ENCODE data around the gene KIAA1191. TPM values are rescaled to one million over a fixed set of nuclear protein-coding genes. Genes with fewer than 3 reads are reported as not detected.
A peak's percentile ranks its signal among the peaks of the same experiment; 100 is the strongest.

KIAA1191 gene
- total and polyA plus RNA-seq, 9 of the 15 experiments (the other 6 are each of a cell fraction or from before 2014, with no cell fraction given): 31.0 to 80.2 (median 45.7) TPM

DNA sequence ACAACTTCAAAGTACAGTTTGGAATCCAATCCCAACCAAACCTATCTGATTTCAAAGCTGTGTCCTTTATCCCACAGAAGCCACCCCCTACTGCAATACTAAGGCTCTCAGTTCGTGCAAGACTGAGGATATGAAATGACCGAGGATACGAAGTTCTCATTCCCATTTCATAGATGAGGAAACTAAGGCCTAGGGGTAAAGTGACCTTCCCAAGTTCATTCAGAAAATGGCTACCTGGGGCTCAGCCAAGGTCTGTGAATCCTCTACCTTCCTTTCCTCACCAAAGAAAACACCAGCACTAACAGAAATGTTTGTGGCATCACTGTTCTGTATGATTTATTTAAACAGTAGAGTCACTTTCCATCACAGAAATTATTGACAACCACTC is 5.4 kb downstream of the KIAA1191 start:
- TF ChIP-seq RBM25 (IDR thresholded peaks at IDR 0.05; ENCODE audit: low read depth, low read length, severe bottlenecking) (peak; percentile 79), POLR2B (IDR thresholded peaks at IDR 0.05; ENCODE audit: low read depth, partially characterized antibody) (no peak), ESRRA (IDR thresholded peaks at IDR 0.05; ENCODE audit: borderline replicate concordance, low read depth) (peak; percentile 79), ZNF184 (CRISPR knock-in tag; IDR thresholded peaks at IDR 0.05) (no peak), BCOR (IDR thresholded peaks at IDR 0.05) (0 out of 2 replicates have a peak, but pooled peaks have one; percentile 39)
- TF ChIP-seq, protein P1, sequence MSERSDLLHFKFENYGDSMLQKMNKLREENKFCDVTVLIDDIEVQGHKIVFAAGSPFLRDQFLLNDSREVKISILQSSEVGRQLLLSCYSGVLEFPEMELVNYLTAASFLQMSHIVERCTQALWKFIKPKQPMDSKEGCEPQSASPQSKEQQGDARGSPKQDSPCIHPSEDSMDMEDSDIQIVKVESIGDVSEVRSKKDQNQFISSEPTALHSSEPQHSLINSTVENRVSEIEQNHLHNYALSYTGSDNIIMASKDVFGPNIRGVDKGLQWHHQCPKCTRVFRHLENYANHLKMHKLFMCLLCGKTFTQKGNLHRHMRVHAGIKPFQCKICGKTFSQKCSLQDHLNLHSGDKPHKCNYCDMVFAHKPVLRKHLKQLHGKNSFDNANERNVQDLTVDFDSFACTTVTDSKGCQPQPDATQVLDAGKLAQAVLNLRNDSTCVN (CRISPR knock-in tag; IDR thresholded peaks at IDR 0.05): no peak
- TF ChIP-seq, protein P2, sequence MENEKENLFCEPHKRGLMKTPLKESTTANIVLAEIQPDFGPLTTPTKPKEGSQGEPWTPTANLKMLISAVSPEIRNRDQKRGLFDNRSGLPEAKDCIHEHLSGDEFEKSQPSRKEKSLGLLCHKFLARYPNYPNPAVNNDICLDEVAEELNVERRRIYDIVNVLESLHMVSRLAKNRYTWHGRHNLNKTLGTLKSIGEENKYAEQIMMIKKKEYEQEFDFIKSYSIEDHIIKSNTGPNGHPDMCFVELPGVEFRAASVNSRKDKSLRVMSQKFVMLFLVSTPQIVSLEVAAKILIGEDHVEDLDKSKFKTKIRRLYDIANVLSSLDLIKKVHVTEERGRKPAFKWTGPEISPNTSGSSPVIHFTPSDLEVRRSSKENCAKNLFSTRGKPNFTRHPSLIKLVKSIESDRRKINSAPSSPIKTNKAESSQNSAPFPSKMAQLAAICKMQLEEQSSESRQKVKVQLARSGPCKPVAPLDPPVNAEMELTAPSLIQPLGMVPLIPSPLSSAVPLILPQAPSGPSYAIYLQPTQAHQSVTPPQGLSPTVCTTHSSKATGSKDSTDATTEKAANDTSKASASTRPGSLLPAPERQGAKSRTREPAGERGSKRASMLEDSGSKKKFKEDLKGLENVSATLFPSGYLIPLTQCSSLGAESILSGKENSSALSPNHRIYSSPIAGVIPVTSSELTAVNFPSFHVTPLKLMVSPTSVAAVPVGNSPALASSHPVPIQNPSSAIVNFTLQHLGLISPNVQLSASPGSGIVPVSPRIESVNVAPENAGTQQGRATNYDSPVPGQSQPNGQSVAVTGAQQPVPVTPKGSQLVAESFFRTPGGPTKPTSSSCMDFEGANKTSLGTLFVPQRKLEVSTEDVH (IDR thresholded peaks at IDR 0.05; ENCODE audit: low read depth, partially characterized antibody): no peak
- TF ChIP-seq, protein P3, sequence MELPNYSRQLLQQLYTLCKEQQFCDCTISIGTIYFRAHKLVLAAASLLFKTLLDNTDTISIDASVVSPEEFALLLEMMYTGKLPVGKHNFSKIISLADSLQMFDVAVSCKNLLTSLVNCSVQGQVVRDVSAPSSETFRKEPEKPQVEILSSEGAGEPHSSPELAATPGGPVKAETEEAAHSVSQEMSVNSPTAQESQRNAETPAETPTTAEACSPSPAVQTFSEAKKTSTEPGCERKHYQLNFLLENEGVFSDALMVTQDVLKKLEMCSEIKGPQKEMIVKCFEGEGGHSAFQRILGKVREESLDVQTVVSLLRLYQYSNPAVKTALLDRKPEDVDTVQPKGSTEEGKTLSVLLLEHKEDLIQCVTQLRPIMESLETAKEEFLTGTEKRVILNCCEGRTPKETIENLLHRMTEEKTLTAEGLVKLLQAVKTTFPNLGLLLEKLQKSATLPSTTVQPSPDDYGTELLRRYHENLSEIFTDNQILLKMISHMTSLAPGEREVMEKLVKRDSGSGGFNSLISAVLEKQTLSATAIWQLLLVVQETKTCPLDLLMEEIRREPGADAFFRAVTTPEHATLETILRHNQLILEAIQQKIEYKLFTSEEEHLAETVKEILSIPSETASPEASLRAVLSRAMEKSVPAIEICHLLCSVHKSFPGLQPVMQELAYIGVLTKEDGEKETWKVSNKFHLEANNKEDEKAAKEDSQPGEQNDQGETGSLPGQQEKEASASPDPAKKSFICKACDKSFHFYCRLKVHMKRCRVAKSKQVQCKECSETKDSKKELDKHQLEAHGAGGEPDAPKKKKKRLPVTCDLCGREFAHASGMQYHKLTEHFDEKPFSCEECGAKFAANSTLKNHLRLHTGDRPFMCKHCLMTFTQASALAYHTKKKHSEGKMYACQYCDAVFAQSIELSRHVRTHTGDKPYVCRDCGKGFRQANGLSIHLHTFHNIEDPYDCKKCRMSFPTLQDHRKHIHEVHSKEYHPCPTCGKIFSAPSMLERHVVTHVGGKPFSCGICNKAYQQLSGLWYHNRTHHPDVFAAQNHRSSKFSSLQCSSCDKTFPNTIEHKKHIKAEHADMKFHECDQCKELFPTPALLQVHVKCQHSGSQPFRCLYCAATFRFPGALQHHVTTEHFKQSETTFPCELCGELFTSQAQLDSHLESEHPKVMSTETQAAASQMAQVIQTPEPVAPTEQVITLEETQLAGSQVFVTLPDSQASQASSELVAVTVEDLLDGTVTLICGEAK (IDR thresholded peaks at IDR 0.05): no peak
- TF ChIP-seq, protein P3 (CRISPR knock-in tag; IDR thresholded peaks at IDR 0.05): no peak
- POLR2A ChIA-PET: no interaction called here

More for the DNA sequence above, 5.4 kb downstream of the KIAA1191 start:
- no peak overlapping the region for H3K27ac ChIP-seq (ENCODE audit: extremely low read depth, low read depth, low read length)
- intact Hi-C loops (cut with micrococcal nuclease) (no loop called here), in situ Hi-C loops (cut with MboI) (no loop called here)
- WGBS (ENCODE audit: insufficient coverage, low coverage, missing lambda C conversion rate): 82% methylated on average over 3 of the region's 3 CpGs
- H3K9me3 ChIP-seq (replicated peaks; ENCODE audit: control insufficient read depth, insufficient read depth, low read depth, low read length): no peaks in the 10 kb centered on the region
- H3K4me1 ChIP-seq (replicated peaks in 1 of 2; ENCODE audit: control insufficient read depth in 2 of 2, insufficient read depth in 2 of 2, low read length in 2 of 2): peaks cover 4 to 6% of the 10 kb centered on the region in 2 experiments; a peak in 2 of 5 replicates
- no peak overlapping the region for H3K9ac ChIP-seq (ENCODE audit: insufficient read depth in 1 of 2, low read depth in 2 of 2, low read length in 2 of 2)
- no peaks in the 10 kb centered on the region for H3K27me3 ChIP-seq (ENCODE audit: control insufficient read depth in 2 of 2, insufficient read depth in 2 of 2, low read length in 2 of 2)
- H3K9me1 ChIP-seq (ENCODE audit: control insufficient read depth, insufficient read depth, low read length): no peaks in the 10 kb centered on the region
- CTCF ChIA-PET (ENCODE audit: low intra/inter-chr PET ratio): no interaction called here
- ATAC-seq (no peak), DNase-seq (ENCODE audit: extremely low read depth in 1 of 4, low spot score in 3 of 4) (no peak), FAIRE-seq (no peak)
- H3K4me2 ChIP-seq (ENCODE audit: insufficient read depth, low read length): no peak overlapping the region
- H3K4me3 ChIP-seq: no peak overlapping the region
- no peak overlapping the region for H2AFZ ChIP-seq (ENCODE audit: low read depth, low read length)
- BruUV-seq (replicated peaks): no TSS peak
- peaks cover 58% of the 10 kb centered on the region for H3K79me2 ChIP-seq (ENCODE audit: control insufficient read depth, insufficient read depth, low read length)
- no peaks in the 10 kb centered on the region; the same call in 1 of the 2 replicates for H4K20me1 ChIP-seq (replicated peaks; ENCODE audit: control insufficient read depth, insufficient read depth, low read length)
- H3K36me3 ChIP-seq (ENCODE audit: control insufficient read depth, insufficient read depth, low read length): peaks cover 78% of the 10 kb centered on the region
